HG02759 (cell line): Measurements from ENCODE around the gene KNDC1.

Experiments used
- ATAC-seq: cut with Tn5 transposase; IDR thresholded peaks from one replicate; pipeline ENCODE4 v1.9.1; 2021; ENCODE audit warnings: mild to moderate bottlenecking, moderate library complexity; ENCODE audit not compliant: unreplicated experiment

The KNDC1 gene

DNA sequence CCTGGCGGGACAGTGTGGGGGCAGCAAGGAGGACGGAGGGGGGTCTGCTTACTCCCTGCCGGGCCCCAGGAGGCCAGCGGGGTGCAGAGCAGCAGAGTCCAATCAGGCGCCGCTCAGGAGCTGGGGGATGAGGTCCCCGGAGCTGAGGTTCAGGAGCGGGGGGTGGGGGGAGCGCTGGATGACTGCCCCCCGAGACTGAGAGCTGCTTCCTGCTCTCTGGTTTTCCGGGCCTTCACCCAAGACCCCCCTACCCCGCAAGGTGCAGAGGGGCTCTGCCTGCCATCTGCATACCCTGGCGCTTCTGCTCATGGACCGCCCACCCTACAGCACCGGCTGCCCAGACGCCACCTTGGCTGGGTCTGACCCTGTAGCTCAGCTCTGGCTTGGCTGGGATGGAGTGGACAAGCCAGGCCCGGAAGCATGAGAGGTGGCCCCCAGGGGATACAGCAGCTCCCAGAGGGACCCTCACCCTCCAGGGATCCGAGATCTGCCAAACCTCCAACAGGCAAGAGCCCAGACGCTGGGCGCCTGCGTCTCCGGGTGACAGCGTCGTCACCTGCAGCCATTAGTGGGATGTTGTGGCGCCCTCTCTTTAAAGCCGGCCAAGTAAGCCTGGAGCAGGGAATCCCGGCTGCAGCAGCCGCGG is 930 bp downstream of the KNDC1 start:
- no peak for ATAC-seq

DNA sequence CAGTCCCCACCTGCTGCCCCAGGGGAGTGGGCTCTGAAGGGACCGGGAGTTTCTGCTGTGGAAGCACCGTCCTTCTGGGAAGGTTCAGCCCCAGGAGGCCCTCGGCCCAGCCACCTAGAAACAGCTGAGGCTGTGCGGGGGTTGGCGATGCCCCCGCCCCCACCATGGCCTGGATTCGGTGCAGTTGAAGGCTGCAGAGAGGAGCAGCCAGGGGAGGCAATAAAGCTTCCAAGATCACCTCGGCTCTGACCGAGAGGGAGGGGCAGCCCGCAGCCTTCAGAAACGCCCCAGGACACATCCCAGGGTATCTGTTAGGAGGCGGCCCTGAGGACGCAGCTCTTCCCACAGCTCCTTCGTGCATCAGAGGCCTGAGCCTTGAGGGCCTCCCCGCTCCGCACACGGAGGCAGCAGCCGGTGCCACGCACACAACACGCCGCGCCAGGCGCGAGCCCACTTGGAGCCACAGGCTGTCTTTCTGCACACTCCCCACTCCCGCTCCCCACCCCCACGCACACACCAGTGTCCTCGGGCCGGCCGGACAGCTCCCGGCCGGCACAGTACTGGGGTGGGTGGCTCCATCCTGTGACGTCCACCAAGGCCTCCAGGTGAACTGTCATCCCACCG is 1.6 kb downstream of the KNDC1 start:
- ATAC-seq, result no peak

DNA sequence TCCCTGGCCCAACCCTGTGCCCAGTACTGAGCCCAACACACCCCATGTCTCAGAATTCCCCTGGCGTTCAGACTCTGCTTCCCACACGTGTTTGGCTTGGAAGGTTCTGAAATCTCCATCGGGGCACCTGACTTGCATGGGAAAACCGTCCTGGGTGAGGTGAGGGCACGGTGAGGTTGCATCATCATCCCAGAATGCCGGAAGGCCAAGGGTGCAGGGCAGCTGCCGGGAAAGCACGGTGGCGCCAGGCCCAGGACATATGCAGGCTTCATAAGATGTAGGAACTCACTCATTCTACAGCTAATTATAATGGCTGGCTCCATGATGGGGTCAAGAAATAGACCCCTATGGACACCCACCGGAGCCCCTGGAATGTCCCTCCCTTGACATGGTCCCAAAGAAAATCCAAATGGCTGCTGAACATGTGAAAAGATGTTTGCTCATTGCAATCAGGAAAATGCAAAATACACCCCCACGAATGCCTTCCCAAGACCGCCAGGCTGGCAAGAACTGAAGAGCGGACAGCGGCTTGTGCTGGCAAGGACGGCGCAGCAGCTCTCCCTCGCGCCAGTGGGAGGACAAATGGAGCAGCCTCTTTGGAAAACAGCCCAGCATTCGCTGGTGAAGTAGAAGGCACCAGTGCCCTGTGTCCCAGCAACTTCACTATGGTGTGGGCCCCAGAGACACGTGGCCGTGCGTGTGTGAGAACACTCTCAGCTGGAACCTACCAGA is 2.3 kb downstream of the KNDC1 start:
- ATAC-seq, result no peak

DNA sequence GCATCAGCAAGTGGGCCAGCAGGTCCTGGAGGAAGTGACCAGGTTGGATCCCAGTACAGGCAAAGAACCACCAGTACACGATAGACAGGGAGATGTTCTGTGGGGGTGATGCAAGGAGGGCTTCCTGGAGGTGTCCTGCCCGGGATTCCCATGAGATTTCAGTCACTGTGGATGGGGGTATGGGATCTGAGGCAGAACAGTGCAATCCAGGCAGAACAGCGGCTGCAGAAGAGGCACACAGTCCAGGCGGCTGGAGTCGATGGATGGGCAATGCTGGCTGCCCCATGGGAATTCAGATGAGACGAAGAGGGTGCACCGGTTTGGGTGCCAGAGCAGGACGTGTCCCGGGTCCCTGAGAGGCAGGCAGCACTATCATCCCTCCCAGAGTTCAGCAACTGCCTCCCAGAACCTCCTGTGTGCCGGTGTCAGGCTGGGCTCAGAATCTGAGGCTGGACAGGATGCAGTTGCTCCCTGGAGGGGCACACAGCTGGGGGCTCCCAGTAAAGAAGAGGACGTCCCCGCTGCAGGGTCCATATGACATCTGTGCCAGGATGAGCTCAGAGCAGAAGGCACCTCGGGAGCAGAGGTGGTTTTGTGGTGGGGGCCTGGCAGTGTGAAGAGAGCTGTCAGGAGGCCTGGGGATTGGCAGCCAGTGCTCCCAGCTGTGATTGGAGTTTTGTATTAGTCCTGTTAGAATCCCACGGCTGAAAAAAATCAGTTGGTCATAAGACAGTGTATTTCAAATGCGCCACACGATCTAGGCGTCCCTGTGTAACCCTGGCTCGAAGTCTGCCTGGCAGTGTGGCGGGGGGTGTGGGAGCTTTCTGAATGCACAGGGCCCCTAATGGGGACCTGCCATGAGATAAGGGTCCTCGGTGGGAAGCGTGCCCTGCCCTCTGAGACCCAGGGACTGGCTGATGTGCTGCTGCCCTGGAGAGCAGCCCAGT is 3.2 kb downstream of the KNDC1 start:
- no peak for ATAC-seq

DNA sequence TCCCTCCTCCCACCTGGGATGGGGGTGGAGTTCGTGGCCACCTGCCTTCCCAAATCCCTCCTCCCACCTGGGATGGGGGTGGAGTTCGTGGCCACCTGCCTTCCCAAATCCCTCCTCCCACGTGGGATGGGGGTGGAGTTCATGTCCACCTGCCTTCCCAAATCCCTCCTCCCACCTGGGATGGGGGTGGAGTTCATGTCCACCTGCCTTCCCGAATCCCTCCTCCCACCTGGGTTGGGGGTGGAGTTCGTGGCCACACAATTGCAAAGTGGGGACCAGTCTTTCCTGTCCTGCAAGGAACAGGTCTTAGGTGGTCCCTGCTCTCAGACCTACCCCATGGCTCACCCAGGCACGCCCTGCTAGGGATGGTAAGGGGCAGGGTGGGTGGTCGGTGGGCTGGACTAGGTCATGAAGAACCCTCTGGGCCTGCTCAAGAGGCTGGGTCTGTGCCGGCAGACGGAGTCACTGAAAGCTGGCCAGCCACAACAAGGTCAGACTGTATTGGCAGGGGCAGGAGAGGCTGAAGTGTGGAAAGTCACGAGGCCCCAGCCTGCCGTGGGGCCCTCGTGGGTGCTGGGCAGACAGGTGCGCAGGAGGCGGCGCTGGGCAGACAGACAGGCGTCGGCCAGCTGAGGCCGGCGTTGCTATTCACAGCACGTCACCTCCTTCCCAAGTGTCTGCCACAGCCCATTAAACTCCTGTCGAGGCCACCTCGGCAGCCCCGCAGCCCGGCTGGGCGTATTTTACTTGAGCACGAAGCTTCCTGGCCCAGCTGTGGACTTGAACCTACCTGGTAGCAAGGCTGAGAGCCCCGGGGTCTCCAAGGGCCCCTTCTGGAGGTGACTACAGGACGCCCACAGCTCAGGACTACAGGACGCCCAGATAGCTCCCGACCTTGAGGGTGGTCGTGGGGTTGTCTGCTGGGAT is 4.1 kb downstream of the KNDC1 start:
- ATAC-seq, result no peak

DNA sequence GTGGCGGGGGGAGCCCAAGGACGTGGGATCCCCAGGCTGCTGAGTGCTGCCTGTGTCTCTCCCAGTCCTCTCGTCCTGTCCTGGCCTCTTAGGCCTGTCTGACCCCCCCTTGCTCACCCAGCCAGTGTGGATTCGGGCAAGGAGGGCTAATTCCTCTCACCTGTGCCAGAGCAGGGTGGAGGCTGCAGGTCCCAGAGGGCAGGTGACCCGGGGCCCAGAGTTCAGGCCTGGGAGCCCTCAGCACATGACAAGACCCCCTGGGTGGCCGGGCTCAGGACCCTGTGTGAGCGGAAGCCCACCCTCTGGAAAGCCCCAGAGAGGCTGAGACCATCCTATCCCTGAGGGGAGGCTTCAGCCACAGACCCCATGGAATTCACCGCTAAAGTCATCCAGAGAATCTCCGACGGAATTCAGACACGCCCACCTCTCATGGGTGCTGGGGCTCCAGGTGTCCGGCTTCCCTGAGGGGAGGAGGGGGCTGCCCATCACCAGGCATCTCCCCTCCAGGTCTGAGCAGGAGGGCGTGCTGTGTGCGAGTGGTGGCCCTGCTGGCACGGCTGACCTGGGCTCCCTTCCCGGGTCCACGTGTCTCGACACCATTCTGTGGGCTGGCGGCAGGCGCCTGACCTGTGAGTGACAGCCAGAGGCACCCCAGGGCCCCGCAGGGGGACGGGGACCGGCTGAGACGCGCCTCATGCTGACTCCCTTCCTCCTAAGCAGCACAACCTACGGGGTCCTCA is 5.0 kb downstream of the KNDC1 start:
- ATAC-seq, result no peak

DNA sequence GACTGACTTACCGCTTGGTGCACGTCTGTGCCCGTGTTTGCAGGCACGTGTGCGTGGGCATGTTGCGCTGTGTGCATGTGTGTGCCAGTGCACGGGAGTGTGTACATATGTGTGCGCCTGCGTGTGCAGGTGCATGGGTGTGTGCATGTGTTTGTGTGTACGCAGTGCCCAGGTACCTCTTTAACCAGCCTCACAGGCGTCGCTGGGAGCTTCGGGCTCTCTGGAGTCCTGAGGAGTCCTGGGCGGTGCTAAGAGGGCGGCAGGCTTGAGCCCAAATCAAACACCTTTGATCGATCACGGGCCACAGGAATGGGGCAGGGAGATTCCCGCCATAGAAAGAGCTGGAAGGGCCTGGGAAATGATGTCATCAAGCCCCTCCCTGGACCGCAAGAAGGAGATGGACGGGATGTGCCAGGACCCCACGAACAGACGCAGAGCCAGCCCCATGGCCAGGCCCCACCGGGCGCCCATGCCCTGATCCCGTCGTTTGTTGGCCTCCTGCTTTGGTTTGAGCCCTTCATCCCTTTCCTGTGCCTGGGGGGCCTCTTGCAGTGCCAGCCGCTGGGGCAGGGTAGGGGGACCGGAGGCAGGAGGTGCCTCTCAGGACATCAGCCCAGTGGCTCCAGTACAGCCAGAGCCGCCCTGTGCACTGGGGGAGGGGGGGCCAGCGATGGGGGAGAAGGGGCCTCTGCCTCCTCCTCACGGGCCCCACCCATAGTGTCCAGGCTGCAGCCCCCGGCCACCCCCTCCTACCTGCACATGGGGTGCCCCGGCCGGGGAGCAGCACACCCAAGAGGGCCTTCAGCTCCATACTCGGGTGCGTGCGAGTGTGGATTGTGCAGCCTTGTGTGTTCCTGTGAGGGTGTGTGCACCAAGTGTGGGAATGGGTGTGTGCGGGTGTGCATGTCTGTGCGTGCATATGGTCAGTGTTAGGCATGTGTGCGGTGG is 5.8 kb downstream of the KNDC1 start:
- no peak for ATAC-seq

DNA sequence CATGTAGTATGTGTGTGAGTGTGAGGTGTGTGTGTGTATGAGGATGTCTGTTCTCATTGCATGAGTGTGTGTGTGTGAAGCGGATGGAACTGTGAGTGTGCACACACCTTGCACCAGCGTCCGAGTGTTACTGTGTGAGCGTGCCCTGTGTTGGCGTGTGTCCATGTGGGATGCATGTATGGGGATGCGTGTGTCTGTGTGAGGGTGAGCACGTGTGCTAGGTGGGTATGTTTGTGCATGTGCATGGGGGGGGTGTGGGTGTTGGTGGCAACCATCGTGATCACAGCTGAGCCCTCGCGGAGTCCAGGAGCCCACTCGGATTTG is 6.4 kb downstream of the KNDC1 start:
- ATAC-seq, result no peak

DNA sequence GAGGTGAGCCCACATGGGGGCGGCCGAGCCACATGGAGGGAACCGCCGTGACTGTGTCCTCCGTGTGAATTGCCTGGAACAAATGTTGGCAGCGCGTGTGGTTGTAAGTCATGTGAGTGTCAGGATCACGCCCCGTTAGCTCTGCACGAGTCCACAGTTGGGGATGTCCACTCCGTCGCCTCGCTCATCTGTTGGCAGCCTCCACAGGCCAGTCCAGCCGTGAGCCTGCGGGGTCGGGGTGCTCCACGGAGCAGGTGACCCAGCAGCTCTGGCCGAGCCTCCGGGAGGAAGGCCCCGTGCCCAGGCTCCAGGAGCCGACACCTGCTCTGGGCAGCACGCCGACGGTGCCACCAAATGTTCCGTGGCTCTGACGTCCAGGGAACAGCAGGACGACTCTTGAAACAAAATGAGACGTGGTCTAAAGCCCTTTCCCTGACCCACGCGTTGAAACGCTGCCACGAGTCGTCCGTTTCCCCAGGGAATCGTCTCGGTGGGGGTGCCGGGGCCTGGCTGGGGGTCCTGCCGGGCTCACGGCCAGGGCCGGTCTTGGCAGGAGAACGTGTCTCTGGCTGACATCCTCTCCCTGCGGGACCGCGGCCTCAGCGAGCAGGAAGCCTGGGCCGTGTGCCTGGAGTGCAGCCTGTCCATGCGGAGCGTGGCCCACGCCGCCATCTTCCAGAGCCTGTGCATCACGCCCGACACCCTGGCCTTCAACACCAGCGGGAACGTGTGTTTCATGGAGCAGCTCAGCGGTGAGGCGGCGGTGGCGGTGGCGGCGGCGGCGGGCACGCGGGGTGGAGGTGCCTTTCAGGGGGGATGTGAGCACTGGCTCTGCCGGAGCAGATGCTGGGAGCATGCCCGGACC is 7.0 kb downstream of the KNDC1 start:
- no peak for ATAC-seq

DNA sequence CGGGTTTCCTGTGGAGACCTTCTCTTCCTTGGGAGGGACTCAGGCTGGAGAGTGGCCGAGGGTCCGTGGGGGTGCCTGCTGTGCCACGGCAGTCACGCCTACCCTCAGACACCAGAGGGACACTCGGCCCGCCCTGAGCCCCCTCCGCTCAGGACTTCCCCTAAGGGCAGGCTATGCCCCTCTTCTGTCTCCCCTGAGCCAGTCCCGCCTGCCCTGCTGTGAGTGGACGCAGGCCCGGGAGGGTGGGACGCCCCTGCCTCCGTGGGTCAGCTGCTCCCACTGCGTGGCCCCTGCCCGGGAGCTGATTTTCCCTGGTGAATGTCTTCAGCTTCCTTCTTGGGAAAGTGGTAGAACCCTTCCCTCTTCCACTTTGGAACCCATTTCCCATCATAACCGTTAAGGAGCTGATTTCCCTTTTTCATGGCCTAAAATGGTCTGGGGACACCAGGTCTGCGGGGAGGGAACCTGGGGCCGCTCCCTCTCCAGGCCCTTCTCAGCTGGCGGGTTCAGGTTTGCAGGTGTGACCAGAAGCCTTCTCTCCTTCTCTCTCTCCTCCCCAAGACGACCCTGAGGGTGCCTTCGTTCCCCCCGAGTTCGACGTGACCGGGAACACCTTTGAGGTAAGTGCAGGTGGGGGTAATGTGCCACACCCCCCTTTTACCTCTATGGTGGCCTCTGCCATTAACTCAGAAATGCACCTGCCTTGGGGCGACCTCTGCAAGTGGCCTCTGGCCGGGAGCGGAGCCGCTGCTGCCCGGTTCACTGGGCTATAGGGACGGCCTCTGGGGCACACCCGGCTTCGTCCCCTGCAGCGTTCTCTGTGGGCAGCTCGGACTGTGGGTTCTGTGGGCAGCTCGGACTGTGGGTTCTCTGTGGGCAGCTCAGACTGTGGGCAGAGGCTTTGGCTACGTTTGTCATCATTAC is 7.9 kb downstream of the KNDC1 start:
- ATAC-seq, result no peak

DNA sequence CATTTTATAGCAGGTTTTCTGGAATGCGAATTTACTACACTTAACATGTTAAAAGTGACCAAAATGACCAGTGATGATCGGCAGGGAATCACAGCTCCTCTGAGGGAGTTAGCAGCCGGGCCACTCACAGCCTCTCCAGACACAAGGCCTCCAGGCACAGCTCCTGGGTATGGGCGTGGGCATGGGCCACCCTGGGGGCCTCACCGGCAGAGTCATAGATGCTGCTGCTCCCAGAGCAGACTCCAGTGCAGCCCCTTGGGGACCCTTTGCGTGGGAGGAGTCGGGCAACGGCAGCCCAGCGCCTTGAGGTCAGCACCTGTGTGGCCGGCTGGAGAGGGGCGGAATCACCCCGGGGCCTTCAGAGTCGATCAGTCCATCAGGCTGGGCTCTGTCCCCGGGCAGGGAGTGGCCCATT is 8.6 kb downstream of the KNDC1 start:
- no peak for ATAC-seq

DNA sequence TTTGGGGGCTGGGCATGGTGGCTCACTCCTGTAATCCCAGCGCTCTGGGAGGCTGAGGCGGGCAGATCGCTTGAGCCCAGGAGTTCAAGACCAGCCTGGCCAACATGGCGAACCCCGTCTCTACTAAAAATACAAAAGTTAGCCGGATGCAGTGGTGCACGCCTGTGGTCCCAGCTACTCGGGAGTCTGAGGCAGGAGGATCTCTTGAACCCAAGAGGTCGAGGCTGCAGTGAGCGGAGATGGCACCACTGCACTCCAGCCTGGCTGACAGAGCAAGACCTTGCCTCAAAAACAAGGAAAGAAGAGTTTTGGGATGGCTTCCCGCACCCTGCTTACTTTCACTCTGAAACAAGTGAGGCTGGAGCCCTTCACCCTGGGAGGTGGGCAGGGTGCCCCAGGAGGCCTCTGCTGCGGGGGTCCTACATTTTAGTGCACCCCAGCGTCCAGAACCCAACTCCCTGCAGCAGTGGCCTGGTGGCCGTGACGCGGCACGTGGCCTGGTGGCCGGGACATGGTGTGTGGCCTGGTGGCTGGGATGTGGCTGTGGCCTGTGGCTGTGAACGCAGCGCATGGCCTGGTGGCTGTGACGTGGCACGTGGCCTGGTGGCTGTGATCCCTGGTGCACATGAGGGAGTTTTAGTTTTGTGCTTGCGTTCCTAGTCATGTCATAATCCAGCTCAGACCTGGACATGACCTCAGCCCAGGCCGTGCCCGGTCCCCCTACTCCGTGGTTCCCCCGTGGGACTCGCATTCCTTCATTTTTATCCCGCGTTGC is 9.3 kb downstream of the KNDC1 start:
- ATAC-seq, result no peak

DNA sequence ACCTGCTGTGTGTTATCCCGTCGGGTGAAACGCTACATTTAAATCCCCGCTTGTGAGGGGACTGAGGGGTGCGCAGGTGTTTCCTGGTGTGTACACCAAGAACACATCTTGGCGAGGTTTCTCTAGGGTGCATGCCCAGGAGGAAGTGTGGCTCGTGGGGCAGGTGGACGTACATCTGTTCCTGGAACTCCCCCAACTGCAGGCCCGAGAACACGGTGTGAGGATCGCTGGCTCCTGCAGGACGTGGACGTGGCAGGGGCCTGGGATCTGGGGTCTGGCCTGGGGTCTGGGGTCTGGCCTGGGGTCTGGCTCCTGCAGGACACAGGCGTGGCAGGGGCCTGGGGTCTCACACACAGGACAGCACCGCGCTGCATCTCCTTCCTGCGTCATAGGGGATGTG is 10.1 kb downstream of the KNDC1 start:
- no peak for ATAC-seq

DNA sequence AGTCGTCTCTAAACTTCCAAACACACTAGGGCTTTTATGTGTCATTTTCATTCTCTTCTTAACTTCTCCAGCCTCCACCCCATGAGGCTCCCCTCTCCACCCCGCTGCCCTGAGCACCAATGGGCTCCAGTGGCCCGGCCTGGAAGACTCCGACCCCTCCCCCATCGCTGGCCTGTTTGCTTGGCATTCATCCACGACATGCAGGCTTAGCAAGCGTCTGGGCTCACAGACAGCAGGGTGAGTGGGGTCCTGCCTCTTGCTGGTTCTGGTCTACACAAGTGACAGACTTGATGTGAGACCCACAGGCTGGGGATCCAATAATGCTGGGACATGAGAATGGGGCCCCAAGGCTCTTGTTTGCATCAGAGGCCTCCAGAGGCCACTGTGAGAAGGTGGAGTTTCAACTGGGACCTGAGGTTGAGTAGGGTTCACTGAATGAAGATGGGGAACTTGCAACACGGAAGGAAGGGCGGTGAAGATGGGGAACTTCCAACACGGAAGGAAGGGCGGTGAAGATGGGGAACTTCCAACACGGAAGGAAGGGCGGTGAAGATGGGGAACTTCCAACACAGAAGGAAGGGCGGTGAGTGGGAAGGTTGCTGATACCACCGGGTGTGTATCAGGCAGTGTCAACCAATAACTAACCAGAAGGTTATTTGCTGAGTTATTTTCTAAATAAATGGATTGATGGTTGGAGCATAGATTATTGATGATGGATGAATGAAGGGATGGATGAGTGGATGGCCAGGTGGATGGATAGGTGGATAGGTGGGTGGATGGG is 14.0 kb downstream of the KNDC1 start:
- no peak for ATAC-seq

DNA sequence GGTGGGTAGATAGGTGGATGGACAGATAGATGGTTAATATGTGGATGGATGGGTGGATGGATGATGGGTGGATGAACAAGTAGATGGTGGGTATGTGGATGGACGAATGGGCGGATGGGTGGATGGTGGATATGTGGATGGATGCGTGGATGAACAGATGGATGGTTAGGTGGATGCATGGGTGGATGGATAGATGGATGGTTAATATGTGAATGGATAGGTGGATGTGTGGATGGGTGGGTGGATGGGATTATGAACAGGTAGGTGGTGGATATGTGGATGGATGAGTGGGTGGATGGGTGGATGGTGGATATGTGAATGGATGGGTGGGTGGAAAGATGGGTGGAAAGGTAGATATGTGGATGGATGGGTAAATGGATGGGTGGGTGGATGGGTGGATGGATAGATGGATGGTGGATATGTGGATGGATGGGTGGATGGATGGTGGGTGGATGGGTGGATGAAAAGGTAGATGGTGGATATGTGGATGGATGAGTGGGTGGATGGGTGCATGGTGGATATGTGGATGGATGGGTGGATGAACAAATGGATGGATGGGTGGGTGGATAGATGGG is 14.8 kb downstream of the KNDC1 start:
- no peak for ATAC-seq
